Natural killer cell treated with Interleukin-12 subunit alpha and Interleukin-12 subunit beta and Interleukin-15 and Interleukin-18, amount 100 ng/mL, for 72 hours (primary cell): ENCODE results near the gene LMNTD1. TPM values are rescaled to one million over a fixed set of nuclear protein-coding genes. Genes with fewer than 3 reads are reported as not detected.

ENCODE experiments used
- ATAC-seq, 2 donors: fragments of 150-1000 bp; cut with Tn5 transposase in 1 of 2; sonication (Bioruptor Pico), chemical (Tn5 transposase) in 1 of 2; 2 replicates each; pipeline ENCODE4 v1.10.0; 2021
- DNase-seq: peaks from one replicate; pipeline ENCODE4 v3.0.0; 2022; ENCODE audit warnings: low spot score
- H3K27ac Mint-ChIP-seq, 2 donors: 1 replicate in 1 of 2; 2 replicates in 1 of 2; pipeline ENCODE4 v1.8.0; 2022; ENCODE audit warnings: mixed read lengths in 2 of 2, mild to moderate bottlenecking in 1 of 2, moderate library complexity in 1 of 2
- H3K27me3 Mint-ChIP-seq, 2 donors: 1 replicate in 1 of 2; 2 replicates in 1 of 2; pipeline ENCODE4 v1.8.0; 2022; ENCODE audit warnings: mixed read lengths in 2 of 2
- H3K36me3 Mint-ChIP-seq: one replicate; pipeline ENCODE4 v1.8.0; 2022; ENCODE audit warnings: mixed read lengths
- H3K4me1 Mint-ChIP-seq, 2 donors: 1 replicate in 1 of 2; 2 replicates in 1 of 2; pipeline ENCODE4 v1.8.0; 2022; ENCODE audit warnings: low read depth in 2 of 2, mixed read lengths in 2 of 2, mild to moderate bottlenecking in 1 of 2
- H3K4me3 Mint-ChIP-seq: one replicate; pipeline ENCODE4 v1.8.0; 2022; ENCODE audit warnings: mixed read lengths
- H3K9me3 Mint-ChIP-seq: 2 replicates; pipeline ENCODE4 v1.8.0; 2022; ENCODE audit warnings: mixed read lengths
- total RNA-seq, 2 donors: library from RNA; stranded (reverse); gene quantifications; one replicate each; pipeline ENCODE4 v1.2.3, GENCODE V29; 2022

LMNTD1 gene
- total RNA-seq, 2 donors from 2014 or later: not detected

DNA sequence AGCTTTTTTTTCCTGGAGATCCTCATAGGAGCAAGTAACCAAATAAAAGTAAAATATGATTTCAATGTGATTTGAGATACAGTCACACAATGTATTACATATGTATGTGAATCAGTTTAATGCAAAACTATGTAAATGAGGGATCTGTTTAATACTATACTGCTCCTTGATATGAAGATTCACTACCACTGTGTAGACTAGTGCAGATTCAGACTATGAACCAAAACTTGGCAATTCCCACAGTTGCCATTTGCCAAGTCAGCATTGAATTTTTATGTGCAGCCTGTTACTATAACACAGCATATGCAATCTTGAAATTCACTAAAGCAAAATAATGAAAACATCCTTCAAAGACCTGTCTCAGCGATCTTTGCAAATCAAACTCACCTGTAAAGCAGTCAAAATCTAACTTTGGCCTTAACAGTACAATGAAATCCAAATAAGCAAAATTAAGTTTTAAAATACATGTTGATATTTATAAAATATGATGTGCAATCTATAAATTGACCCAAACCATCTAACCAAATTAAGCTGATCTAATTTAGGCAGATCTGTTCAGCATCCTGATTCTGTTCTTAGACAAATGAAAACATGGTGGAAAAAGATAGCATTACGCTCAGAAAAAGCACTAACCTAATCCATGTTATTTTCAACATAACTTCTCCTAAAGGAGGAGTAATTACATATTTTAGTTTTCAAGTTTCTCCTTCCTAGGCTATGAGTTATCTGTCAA, 25.5 kb upstream of the LMNTD1 start:
- no peaks in the 10 kb centered on the region for H3K27me3 Mint-ChIP-seq
- H3K4me3 Mint-ChIP-seq: no peak overlapping the region
- H3K36me3 Mint-ChIP-seq: peaks cover 4% of the 10 kb centered on the region
- no peak for DNase-seq
- no peak for ATAC-seq
- no peaks in the 10 kb centered on the region for H3K9me3 Mint-ChIP-seq
- no peak overlapping the region for H3K27ac Mint-ChIP-seq
- H3K4me1 Mint-ChIP-seq: no peaks in the 10 kb centered on the region

GRCh38 chr12:25574761-25575160, 21.7 kb upstream of the LMNTD1 start:
- Mint-ChIP-seq H3K4me1 (no peaks in the 10 kb centered on the region), H3K9me3 (no peaks in the 10 kb centered on the region), H3K36me3 (peaks cover 4% of the 10 kb centered on the region), H3K27ac (no peak overlapping the region), H3K4me3 (no peak overlapping the region), H3K27me3 (no peaks in the 10 kb centered on the region)
- ATAC-seq (no peak), DNase-seq (no peak)

- Mint-ChIP-seq H3K27me3 (no peaks in the 10 kb centered on the region), H3K36me3 (peaks cover 4% of the 10 kb centered on the region), H3K4me3 (no peak overlapping the region), H3K27ac (no peak overlapping the region), H3K9me3 (no peaks in the 10 kb centered on the region), H3K4me1 (no peaks in the 10 kb centered on the region)
- ATAC-seq (no peak), DNase-seq (no peak)
Measured at GRCh38 chr12:25573346-25573745, 20.3 kb upstream of the LMNTD1 start.

- Mint-ChIP-seq H3K4me1 (no peaks in the 10 kb centered on the region), H3K36me3 (no peaks in the 10 kb centered on the region), H3K4me3 (no peak overlapping the region), H3K9me3 (peaks cover 5% of the 10 kb centered on the region), H3K27ac (no peak overlapping the region), H3K27me3 (peaks cover 0 to 10% of the 10 kb centered on the region in 2 donors)
- ATAC-seq: no peak
- DNase-seq: no peak
Measured at GRCh38 chr12:25570418-25570817, 17.3 kb upstream of the LMNTD1 start.

DNA sequence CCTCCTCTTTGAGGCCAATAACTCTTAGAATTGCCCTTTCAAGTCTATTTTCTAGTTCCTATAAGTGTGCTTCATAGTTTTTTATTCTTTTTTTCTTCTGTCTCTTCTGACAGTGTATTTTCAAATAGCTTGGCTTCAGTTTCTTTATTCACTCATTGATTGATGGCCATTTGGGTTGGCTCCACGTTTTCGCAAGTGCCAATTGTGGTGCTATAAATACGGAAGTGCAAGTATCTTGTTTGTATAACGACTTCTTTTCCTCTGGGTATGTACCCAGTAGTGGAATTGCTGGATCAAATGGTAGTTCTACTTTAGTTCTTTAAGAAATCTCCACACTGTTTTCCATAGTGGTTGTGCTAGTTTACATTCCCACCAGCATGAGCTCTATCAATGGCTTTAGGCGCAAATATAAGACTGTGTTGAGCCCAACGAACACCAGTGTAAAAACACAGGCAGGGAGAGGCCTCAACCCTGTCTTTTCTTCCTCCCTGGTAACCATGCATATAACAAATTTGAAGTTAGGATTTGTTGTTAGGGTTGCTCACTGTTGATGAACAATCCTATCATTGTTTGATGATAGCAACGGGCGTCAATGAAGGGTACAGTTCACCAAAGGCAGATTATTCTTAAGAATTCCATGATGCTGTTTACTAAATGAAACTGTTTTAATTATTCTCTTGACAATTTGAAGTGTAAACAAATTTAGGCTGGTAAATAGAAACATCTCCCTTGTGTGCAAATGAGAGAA, 13.3 kb upstream of the LMNTD1 start:
- ATAC-seq (no peak), DNase-seq (no peak)
- H3K4me3 Mint-ChIP-seq: no peak overlapping the region
- no peaks in the 10 kb centered on the region for H3K36me3 Mint-ChIP-seq
- peaks cover 8% of the 10 kb centered on the region for H3K9me3 Mint-ChIP-seq
- H3K27ac Mint-ChIP-seq: no peak overlapping the region
- no peaks in the 10 kb centered on the region for H3K4me1 Mint-ChIP-seq
- H3K27me3 Mint-ChIP-seq: peaks cover 2 to 10% of the 10 kb centered on the region in 2 donors

GRCh38 chr12:25558586-25558985, 5.5 kb upstream of the LMNTD1 start:
- Mint-ChIP-seq H3K4me1 (peaks cover 0 to 5% of the 10 kb centered on the region in 2 donors), H3K27ac (no peak overlapping the region), H3K36me3 (no peaks in the 10 kb centered on the region), H3K4me3 (no peak overlapping the region), H3K27me3 (peaks cover 0 to 2% of the 10 kb centered on the region in 2 donors), H3K9me3 (peaks cover 3% of the 10 kb centered on the region)
- DNase-seq (no peak), ATAC-seq (no peak)

- Mint-ChIP-seq H3K27ac (no peak overlapping the region), H3K27me3 (peaks cover 1 to 2% of the 10 kb centered on the region in 2 donors), H3K4me3 (no peak overlapping the region), H3K36me3 (peaks cover under 1% of the 10 kb centered on the region), H3K4me1 (peaks cover 0 to 5% of the 10 kb centered on the region in 2 donors), H3K9me3 (peaks cover 3% of the 10 kb centered on the region)
- ATAC-seq (no peak), DNase-seq (no peak)
Measured at GRCh38 chr12:25557830-25558436, 4.8 kb upstream of the LMNTD1 start.

DNA sequence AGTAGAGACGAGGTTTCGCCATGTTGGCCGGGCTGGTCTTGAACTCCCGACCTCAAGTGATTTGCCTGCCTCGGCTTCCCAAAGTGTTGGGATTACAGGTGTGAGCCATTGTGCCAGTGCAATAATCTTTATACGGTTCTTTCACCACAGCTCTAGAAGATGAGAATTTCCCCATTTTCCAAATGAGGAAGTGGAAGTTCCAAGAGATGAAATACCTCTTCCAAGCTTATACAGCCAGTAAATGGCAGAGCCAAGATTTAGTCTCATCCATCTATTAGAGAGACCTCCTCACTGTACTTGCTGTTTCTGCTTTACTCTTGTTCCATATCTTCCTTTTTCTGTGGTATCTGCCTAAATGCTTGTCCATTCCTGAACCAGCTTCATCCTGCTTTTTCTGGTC, 3.1 kb upstream of the LMNTD1 start:
- ATAC-seq: no peak
- Mint-ChIP-seq H3K4me1 (peaks cover 0 to 5% of the 10 kb centered on the region in 2 donors), H3K36me3 (peaks cover 4% of the 10 kb centered on the region), H3K9me3 (no peaks in the 10 kb centered on the region), H3K4me3 (no peak overlapping the region), H3K27ac (no peak overlapping the region), H3K27me3 (peaks cover 2 to 7% of the 10 kb centered on the region in 2 donors)
- DNase-seq: no peak

DNA sequence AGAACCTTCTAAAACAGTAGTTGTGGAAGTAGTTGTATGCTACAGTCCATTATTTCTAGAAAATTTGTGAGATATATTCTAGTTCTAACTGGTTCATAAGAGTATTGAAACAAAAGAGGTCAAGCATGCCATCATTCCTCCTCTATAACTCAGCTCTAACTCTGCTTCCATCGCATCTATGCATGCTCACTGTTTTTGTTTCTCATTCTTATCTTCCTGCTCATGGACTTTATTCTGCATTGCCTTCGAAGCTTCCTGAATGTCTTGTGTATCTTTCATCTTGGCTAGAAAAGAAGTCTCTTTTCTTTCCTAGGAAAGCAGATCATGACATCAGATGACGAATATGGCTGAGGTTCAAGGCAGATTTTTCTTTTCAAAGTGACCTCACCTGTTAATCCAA, 402 bp downstream of the LMNTD1 start:
- Mint-ChIP-seq H3K27me3 (peaks cover 11 to 16% of the 10 kb centered on the region in 2 donors), H3K36me3 (peaks cover 4% of the 10 kb centered on the region), H3K9me3 (no peaks in the 10 kb centered on the region), H3K4me3 (no peak overlapping the region), H3K27ac (no peak overlapping the region), H3K4me1 (no peaks in the 10 kb centered on the region)
- DNase-seq (no peak), ATAC-seq (no peak)

- peaks cover 18 to 21% of the 10 kb centered on the region in 2 donors for H3K27me3 Mint-ChIP-seq
- H3K9me3 Mint-ChIP-seq: no peaks in the 10 kb centered on the region
- no peaks in the 10 kb centered on the region for H3K4me1 Mint-ChIP-seq
- H3K36me3 Mint-ChIP-seq: peaks cover 4% of the 10 kb centered on the region
- no peak for DNase-seq
- ATAC-seq: no peak
- H3K27ac Mint-ChIP-seq: no peak overlapping the region
- no peak overlapping the region for H3K4me3 Mint-ChIP-seq
Measured at GRCh38 chr12:25550186-25550585, 2.9 kb downstream of the LMNTD1 start.

- peaks cover 4% of the 10 kb centered on the region for H3K36me3 Mint-ChIP-seq
- DNase-seq: no peak
- no peaks in the 10 kb centered on the region for H3K9me3 Mint-ChIP-seq
- no peak for ATAC-seq
- no peaks in the 10 kb centered on the region for H3K4me1 Mint-ChIP-seq
- peaks cover 18 to 22% of the 10 kb centered on the region in 2 donors for H3K27me3 Mint-ChIP-seq
- H3K27ac Mint-ChIP-seq: no peak overlapping the region
- no peak overlapping the region for H3K4me3 Mint-ChIP-seq
Measured at GRCh38 chr12:25549120-25549519, 4.0 kb downstream of the LMNTD1 start.

- Mint-ChIP-seq H3K27ac (no peak overlapping the region), H3K36me3 (no peaks in the 10 kb centered on the region), H3K4me3 (no peak overlapping the region), H3K9me3 (no peaks in the 10 kb centered on the region), H3K4me1 (no peaks in the 10 kb centered on the region), H3K27me3 (peaks cover 15 to 16% of the 10 kb centered on the region in 2 donors)
- no peak for DNase-seq
- ATAC-seq: no peak
Measured at GRCh38 chr12:25546318-25546717, 6.8 kb downstream of the LMNTD1 start.

- no peaks in the 10 kb centered on the region for H3K36me3 Mint-ChIP-seq
- H3K27me3 Mint-ChIP-seq: peaks cover 5 to 21% of the 10 kb centered on the region in 2 donors
- H3K4me3 Mint-ChIP-seq: no peak overlapping the region
- H3K9me3 Mint-ChIP-seq: no peaks in the 10 kb centered on the region
- H3K27ac Mint-ChIP-seq: no peak overlapping the region
- H3K4me1 Mint-ChIP-seq: no peaks in the 10 kb centered on the region
- DNase-seq (no peak), ATAC-seq (no peak)
Measured at GRCh38 chr12:25533150-25533549, 19.9 kb downstream of the LMNTD1 start.

- ATAC-seq (no peak), DNase-seq (no peak)
- Mint-ChIP-seq H3K27me3 (peaks cover 5 to 21% of the 10 kb centered on the region in 2 donors), H3K36me3 (no peaks in the 10 kb centered on the region), H3K4me3 (no peak overlapping the region), H3K9me3 (no peaks in the 10 kb centered on the region), H3K27ac (no peak overlapping the region), H3K4me1 (no peaks in the 10 kb centered on the region)
Measured at GRCh38 chr12:25531502-25532052, 21.5 kb downstream of the LMNTD1 start.
